ENCODE data around the gene WDR38.

GRCh38 chr9:124897570-124898460 is 44.6 kb downstream of the WDR38 start:
- TF ChIP-seq CTCF (IDR thresholded peaks at IDR 0.05) (no peak), POLR2AphosphoS5 (IDR thresholded peaks at IDR 0.05) (no peak), POLR2A (IDR thresholded peaks at IDR 0.05) (no peak)

Data from sigmoid colon (tissue), 4 donors.